ENCODE results near the gene RREB1. TPM values are rescaled to one million over a fixed set of nuclear protein-coding genes. Genes with fewer than 3 reads are reported as not detected.

RREB1 gene
- polyA plus RNA-seq, 1 donor from 2014 or later, result not detected

DNA sequence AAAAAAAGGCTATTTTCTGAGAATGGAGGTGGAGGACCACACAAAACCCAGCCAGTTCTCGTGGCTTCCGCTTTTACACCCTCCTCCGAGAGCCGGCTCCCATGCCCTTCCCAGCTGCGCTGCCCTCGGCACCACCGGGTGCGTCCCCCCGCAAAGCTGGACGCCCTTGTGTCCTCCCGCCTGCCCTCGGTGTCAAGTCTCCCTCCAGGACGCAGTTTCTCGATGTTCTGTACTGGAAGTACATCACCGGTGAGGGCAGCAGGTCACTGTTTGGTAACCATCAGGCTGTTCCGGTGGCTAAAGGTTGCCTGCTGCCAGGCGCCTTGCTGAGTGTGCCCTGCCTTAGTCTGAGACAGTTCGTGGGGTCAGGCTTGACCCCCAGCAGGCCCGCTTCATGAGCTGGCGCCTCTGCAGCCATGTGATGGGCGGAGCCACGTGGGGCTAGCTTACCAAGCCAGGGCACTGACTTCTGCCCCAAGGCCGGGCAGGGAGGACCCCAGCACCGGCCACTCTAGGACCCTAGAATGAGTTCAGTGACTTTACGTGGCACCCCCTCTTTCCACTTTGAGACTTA is 34.6 kb downstream of the RREB1 start:
- H3K79me2 ChIP-seq (replicated peaks; ENCODE audit: insufficient read depth, low read length), result no peaks in the 10 kb centered on the region
- H3K4me2 ChIP-seq (ENCODE audit: low read length), result no peak overlapping the region
- no peaks in the 10 kb centered on the region for H4K20me1 ChIP-seq (ENCODE audit: insufficient read depth)

DNA sequence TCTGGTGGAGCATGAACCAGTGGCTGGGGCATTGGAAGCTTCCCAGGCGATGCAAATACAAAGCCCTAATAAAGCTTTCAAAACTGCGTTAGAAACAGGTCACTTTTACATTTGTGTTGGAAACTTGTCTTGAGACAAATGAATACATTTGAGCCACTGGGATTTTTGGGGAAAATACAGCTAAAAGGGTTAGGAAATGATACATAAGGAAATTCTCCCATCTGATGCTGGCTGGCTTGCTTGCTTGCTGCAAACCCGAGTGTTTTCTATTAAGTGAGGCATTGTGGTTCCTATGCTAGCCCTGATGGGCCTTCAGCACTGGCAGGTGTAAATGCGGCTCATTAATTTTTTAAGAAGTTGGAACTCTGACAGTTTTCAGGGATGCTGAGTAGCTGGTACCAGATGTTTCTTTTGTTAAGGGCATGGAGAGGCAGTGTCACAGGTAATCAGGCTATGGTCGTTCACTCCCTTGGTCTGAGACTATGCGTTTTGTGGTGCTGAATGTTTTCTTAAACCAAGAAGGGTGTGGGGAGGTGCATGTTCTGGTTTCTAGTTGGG is 35.2 kb downstream of the RREB1 start:
- Histone ChIP-seq H3K27ac (ENCODE audit: low read length) (no peak overlapping the region), H3K4me3 (ENCODE audit: low read length) (no peak overlapping the region), H3K27me3 (ENCODE audit: insufficient read depth, low read depth, low read length) (no peaks in the 10 kb centered on the region), H3K79me2 (replicated peaks; ENCODE audit: insufficient read depth, low read length) (no peaks in the 10 kb centered on the region), H3K36me3 (ENCODE audit: insufficient read depth, low read length) (no peaks in the 10 kb centered on the region), H3K4me2 (ENCODE audit: low read length) (no peak overlapping the region), H2AFZ (ENCODE audit: low read depth, low read length) (no peak overlapping the region), H3F3A (ENCODE audit: insufficient read depth, low read length, poor library complexity, severe bottlenecking) (no peaks in the 10 kb centered on the region), H4K20me1 (ENCODE audit: insufficient read depth) (no peaks in the 10 kb centered on the region), H3K9me3 (ENCODE audit: low read length) (no peaks in the 10 kb centered on the region), H3K9me2 (ENCODE audit: insufficient read depth, low read length) (no peaks in the 10 kb centered on the region), H3K9ac (ENCODE audit: low read length) (no peak overlapping the region)
- TF ChIP-seq MXI1 (conservative IDR thresholded peaks at IDR 0.05; ENCODE audit: poor library complexity, severe bottlenecking), result no peak
- no peak for TF ChIP-seq POLR2AphosphoS5 (IDR thresholded peaks at IDR 0.05)
- TF ChIP-seq, protein P1, sequence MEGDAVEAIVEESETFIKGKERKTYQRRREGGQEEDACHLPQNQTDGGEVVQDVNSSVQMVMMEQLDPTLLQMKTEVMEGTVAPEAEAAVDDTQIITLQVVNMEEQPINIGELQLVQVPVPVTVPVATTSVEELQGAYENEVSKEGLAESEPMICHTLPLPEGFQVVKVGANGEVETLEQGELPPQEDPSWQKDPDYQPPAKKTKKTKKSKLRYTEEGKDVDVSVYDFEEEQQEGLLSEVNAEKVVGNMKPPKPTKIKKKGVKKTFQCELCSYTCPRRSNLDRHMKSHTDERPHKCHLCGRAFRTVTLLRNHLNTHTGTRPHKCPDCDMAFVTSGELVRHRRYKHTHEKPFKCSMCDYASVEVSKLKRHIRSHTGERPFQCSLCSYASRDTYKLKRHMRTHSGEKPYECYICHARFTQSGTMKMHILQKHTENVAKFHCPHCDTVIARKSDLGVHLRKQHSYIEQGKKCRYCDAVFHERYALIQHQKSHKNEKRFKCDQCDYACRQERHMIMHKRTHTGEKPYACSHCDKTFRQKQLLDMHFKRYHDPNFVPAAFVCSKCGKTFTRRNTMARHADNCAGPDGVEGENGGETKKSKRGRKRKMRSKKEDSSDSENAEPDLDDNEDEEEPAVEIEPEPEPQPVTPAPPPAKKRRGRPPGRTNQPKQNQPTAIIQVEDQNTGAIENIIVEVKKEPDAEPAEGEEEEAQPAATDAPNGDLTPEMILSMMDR (IDR thresholded peaks at IDR 0.05; ENCODE audit: poor library complexity, severe bottlenecking), result no peak

More for the DNA sequence above, 34.6 kb downstream of the RREB1 start:
- no peak overlapping the region for H2AFZ ChIP-seq (ENCODE audit: low read depth, low read length)
- no peaks in the 10 kb centered on the region for H3K9me3 ChIP-seq (ENCODE audit: low read length)
- no peaks in the 10 kb centered on the region for H3K36me3 ChIP-seq (ENCODE audit: insufficient read depth, low read length)
- no peak overlapping the region for H3K9ac ChIP-seq (ENCODE audit: low read length)
- TF ChIP-seq RAD21 (conservative IDR thresholded peaks at IDR 0.05) (no peak), EZH2 (IDR thresholded peaks at IDR 0.05; ENCODE audit: borderline replicate concordance, insufficient read depth, low read length, poor library complexity, severe bottlenecking) (no peak), POLR2AphosphoS5 (IDR thresholded peaks at IDR 0.05) (no peak), EP300 (conservative IDR thresholded peaks at IDR 0.05; ENCODE audit: poor library complexity, severe bottlenecking) (no peak), TAF1 (IDR thresholded peaks at IDR 0.05; ENCODE audit: low read depth) (no peak), MXI1 (conservative IDR thresholded peaks at IDR 0.05; ENCODE audit: poor library complexity, severe bottlenecking) (no peak), SMC3 (conservative IDR thresholded peaks at IDR 0.05; ENCODE audit: poor library complexity) (no peak)
- TF ChIP-seq, protein P1 (IDR thresholded peaks at IDR 0.05; ENCODE audit: poor library complexity, severe bottlenecking), result no peak
- TF ChIP-seq, protein P2, sequence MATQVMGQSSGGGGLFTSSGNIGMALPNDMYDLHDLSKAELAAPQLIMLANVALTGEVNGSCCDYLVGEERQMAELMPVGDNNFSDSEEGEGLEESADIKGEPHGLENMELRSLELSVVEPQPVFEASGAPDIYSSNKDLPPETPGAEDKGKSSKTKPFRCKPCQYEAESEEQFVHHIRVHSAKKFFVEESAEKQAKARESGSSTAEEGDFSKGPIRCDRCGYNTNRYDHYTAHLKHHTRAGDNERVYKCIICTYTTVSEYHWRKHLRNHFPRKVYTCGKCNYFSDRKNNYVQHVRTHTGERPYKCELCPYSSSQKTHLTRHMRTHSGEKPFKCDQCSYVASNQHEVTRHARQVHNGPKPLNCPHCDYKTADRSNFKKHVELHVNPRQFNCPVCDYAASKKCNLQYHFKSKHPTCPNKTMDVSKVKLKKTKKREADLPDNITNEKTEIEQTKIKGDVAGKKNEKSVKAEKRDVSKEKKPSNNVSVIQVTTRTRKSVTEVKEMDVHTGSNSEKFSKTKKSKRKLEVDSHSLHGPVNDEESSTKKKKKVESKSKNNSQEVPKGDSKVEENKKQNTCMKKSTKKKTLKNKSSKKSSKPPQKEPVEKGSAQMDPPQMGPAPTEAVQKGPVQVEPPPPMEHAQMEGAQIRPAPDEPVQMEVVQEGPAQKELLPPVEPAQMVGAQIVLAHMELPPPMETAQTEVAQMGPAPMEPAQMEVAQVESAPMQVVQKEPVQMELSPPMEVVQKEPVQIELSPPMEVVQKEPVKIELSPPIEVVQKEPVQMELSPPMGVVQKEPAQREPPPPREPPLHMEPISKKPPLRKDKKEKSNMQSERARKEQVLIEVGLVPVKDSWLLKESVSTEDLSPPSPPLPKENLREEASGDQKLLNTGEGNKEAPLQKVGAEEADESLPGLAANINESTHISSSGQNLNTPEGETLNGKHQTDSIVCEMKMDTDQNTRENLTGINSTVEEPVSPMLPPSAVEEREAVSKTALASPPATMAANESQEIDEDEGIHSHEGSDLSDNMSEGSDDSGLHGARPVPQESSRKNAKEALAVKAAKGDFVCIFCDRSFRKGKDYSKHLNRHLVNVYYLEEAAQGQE (IDR thresholded peaks at IDR 0.05; ENCODE audit: borderline replicate concordance), result no peak
- H3F3A ChIP-seq (ENCODE audit: insufficient read depth, low read length, poor library complexity, severe bottlenecking), result no peaks in the 10 kb centered on the region
- H3K27ac ChIP-seq (ENCODE audit: low read length), result no peak overlapping the region
- no peaks in the 10 kb centered on the region for H3K9me2 ChIP-seq (ENCODE audit: insufficient read depth, low read length)
- H3K27me3 ChIP-seq (ENCODE audit: insufficient read depth, low read depth, low read length), result no peaks in the 10 kb centered on the region
- no peak overlapping the region for H3K4me3 ChIP-seq (ENCODE audit: low read length)
